Epithelial cell of esophagus (primary cell): ENCODE data around the gene LRRC45.
"Not testable (repeated sequence)": the region's sequence is repeated elsewhere in the genome, so short reads cannot be mapped to it uniquely, and the experiment has no call there.

Source experiments
- DNase-seq: peaks from one replicate; pipeline ENCODE4 v3.0.0; 2010; ENCODE audit warnings: low read depth
- H3K4me3 ChIP-seq: 2 replicates; pipeline ENCODE4 v1.5.1; 2011; ENCODE audit warnings: mild to moderate bottlenecking, low read length, control low read depth
- TF ChIP-seq, protein P1 (sequence below): IDR thresholded peaks from 2 replicates; pipeline ENCODE4 v1.5.1; 2011; ENCODE audit warnings: low read depth, mild to moderate bottlenecking, low read length, control low read depth, inconsistent platforms; ENCODE audit not compliant: insufficient read depth; ENCODE audit errors: missing control alignments

The LRRC45 gene

DNA sequence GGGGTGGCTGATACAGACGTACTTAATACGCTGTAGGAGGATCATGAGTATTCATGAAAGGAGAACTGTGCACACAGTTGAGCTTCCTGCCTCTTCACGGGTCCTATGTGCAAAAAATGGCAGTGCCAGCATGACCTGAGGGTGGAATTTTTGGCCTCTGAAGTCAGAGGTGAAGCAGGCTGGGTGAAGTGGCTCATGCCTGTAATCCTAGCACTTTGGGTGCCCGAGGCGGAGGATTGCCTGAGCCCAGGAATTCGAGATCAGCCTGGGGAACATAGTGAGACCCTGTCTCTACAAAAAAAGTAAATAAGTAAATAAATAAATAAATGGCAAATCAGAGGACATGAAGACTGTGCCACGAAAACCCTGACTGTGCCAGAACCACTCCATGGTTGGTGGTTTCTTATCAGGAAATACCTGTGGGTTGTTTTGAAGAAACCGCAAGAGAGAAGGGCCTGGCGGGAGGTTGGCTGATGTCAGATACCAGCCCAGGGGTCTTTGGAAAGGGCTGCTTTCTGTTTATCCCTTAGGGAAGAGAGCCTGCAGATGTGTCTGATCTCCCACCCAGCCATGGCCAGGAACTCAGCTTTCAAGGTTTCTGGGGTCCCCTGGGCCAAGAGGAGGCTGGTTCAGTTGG lies 42.3 kb upstream of the LRRC45 start:
- no peak for DNase-seq
- no peak overlapping the region for H3K4me3 ChIP-seq
- TF ChIP-seq, protein P1, sequence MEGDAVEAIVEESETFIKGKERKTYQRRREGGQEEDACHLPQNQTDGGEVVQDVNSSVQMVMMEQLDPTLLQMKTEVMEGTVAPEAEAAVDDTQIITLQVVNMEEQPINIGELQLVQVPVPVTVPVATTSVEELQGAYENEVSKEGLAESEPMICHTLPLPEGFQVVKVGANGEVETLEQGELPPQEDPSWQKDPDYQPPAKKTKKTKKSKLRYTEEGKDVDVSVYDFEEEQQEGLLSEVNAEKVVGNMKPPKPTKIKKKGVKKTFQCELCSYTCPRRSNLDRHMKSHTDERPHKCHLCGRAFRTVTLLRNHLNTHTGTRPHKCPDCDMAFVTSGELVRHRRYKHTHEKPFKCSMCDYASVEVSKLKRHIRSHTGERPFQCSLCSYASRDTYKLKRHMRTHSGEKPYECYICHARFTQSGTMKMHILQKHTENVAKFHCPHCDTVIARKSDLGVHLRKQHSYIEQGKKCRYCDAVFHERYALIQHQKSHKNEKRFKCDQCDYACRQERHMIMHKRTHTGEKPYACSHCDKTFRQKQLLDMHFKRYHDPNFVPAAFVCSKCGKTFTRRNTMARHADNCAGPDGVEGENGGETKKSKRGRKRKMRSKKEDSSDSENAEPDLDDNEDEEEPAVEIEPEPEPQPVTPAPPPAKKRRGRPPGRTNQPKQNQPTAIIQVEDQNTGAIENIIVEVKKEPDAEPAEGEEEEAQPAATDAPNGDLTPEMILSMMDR = no peak

DNA sequence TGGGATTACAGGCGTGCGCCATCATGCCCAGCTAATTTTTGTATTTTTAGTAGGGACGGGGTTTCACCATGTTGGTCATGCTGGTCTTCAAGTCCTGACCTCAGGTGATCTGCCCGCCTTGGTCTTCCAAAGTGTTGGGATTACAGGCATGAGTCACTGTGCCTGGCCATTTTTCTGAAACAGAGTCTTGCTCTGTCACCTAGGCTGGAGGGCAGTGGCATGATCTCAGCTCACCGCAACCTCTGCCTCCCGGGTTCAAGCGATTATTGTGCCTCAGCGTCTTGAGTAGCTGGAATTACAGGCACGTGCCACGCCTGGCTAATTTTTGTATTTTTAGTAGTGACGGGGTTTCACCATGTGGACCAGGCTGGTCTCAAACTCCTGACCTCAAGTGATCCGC lies 41.6 kb upstream of the LRRC45 start:
- DNase-seq = not testable (repeated sequence)

DNA sequence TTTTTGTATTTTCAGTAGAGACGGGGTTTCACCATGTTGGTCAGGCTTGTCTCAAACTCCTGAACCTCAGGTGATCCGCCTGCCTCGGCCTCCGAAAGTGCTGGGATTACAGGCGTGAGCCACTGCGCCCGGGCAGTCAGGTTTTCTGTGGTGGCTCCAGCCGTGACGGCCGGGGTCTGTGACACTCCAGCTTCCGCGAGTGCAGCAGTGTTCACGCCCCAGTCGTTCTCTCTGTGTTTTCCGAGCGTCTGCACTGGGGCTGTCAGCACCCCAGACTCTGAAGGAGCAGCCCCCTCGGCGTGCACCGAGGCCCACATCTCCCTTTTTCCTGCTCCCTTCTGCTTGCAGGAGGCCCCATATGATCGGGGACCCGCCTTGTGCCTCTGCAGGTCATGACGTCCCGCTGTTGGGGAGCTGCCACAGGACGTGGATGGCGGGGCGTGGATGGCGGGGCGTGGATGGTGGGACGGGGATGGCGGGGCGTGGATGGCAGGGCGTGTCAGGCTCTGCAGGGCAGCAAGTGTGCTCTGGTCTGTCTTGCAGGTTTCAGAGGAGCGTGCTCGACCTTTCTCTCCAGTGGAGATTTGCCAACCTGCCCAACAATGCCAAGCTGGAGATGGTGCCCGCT lies 40.0 kb upstream of the LRRC45 start:
- no peak overlapping the region for H3K4me3 ChIP-seq
- TF ChIP-seq, protein P1 = no peak

More for the DNA sequence above, 41.6 kb upstream of the LRRC45 start:
- H3K4me3 ChIP-seq = not testable (repeated sequence)

DNA sequence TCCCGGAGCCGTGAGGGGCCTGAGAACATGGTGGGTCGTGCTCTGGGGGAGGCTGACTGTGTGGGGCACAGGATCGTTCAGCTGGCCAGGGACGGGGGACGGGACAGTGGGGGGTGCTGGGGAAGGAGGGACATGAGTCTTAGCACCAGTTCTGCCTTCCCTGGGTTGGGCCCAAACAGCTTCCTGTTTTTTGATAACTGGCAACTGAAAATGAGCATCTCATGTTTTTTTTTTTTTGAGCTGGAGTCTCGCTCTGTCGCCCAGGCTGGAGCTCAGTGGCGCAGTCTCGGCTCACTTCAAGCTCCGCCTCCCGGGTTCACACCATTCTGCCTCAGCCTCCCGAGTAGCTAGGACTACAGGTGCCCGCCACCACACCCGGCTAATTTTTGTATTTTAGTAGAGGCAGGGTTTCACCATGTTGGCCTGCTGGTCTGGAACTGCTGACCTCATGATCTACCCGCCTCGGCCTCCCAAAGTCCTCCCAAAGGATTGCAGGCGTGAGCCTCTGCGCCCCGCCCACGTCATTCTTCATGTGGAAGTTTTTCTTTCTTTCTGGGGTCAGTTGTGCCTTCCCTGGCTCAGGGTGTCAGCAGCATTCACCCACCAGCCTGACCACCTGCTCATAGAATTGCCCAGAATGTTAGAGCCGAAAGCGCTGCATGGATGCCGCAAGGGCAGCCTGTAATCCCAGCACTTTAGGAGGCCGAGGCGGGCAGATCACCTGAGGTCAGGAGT lies 39.3 kb upstream of the LRRC45 start:
- TF ChIP-seq, protein P1 = no peak
- DNase-seq = no peak
- H3K4me3 ChIP-seq = no peak overlapping the region

More for the DNA sequence above, 40.0 kb upstream of the LRRC45 start:
- no peak for DNase-seq

DNA sequence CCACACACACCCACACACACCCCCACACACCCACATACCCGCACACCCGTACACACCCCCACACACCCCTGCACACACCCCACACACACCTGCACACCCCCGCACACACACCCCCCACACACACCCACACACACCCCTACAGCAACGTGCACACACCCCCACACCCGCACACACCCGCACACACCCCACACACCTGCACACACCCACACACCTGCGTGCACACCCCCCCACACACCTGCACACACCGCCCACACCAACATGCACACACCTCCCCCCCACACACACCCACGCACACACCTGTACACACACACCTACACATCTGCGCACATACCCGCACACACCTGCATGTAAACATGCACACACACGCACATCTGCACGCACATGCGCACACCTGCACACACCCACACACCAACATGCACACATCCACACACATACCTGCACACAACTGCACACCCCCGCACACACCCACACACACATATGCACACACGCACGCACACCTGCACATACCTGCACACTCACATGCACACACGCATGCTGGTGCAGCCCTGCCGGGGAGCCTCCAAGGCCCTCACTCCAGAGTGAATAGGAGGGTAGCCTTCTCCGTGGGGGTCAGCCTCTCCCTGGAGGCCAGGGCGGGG lies 38.2 kb upstream of the LRRC45 start:
- no peak for DNase-seq
- H3K4me3 ChIP-seq = no peak overlapping the region
- TF ChIP-seq, protein P1 = no peak

DNA sequence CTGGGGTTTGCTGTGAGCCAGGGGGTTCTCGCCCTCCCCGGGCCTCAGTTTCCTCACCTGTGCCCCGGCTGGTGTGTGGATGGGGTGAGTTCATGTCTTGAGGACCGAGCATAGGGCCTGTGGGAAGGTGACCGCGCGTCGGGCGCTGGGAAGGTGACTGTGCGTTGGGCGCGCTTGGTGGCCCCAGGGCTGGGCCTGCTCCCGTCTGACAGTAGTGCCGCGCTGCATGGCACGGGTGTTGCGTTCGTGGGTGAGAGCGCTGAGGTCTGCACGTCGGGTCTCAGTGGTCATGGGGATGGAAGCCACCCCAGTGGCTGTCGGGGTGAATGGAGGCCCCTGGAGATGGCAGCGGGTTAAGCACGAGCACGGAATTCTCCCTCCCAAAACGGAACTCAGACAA lies 36.5 kb upstream of the LRRC45 start:
- H3K4me3 ChIP-seq = no peak overlapping the region
- DNase-seq = no peak
- TF ChIP-seq, protein P1 = no peak

DNA sequence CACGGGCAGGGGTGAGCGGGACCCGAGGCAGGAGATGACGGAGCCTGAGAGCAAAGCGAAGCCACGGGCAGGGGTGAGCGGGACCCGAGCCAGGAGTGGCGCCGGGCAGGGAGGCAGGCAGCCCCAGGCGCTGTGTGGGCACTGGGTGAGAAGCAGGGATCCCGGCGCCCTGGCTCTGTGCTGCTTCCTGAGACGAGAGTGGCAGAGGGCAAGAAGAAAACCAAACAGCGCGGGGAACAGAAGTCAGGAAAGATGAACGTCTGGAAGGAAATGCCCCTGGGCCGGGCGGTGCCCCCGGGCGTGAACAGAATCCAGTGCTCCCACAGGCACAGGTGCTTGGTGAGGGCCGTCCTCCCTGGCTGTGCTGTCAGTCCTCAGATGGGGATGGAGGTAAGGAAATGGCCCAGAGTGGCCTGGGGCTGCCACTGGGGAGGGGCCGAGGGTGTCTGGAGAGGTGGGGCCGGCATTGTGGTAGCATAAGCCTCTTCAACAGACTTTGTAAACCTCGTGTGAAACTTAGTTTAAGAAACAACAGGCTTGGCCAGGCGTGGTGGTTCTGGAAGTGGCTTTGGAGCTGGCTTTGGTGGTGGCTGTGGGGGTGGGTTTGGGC lies 35.8 kb upstream of the LRRC45 start:
- TF ChIP-seq, protein P1 = no peak
- no peak for DNase-seq
- no peak overlapping the region for H3K4me3 ChIP-seq
